NCI-H1092 treated with DMSO at 0.1 percent for 48 hours (cell line): ENCODE results near the gene FOXO6.

ENCODE experiments used
- DNase-seq: peaks from one replicate; lab custom pipeline; 2025; lab: John Stamatoyannopoulos, UW

The FOXO6 gene

DNA sequence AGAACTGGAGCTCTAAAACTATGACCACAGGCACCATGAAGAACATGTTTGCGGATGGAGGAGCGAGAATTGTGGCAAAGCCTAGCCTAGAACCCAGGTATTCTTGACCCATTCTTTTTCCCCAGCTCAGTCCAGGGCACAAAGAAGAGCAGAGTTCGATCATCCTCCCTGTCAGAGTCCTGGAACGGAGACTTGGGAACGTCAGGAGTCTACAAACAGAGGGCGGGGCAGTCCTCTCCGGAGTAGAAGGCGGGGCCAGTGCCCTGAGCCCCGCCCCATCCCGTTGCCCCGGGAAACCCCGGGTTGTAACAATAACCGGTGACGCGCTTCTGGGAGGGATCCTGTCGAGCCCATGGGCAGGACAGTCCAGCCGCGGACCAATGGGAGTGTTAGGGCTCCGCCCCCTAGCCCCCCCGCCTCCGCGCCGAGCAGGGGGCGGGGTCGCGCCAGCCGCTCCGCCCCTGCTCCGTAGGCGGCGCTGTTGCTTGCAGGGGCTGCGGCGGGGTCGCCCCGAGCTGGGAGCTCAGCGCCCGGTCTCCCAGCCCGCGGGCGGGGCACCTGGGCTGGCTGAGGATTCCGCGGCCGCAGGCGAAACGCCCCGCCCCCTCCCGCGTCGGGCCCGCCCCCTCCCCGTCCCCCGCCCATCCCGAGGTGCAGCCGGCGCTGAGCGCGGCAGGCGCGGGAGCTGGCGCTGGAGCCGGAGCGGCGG lies at the start of gene FOXO6:
Gene FOXO6, plus strand, starts transcription at position 649 of the 709 bp plus-strand sequence.
- peak; percentile 98 for DNase-seq

DNA sequence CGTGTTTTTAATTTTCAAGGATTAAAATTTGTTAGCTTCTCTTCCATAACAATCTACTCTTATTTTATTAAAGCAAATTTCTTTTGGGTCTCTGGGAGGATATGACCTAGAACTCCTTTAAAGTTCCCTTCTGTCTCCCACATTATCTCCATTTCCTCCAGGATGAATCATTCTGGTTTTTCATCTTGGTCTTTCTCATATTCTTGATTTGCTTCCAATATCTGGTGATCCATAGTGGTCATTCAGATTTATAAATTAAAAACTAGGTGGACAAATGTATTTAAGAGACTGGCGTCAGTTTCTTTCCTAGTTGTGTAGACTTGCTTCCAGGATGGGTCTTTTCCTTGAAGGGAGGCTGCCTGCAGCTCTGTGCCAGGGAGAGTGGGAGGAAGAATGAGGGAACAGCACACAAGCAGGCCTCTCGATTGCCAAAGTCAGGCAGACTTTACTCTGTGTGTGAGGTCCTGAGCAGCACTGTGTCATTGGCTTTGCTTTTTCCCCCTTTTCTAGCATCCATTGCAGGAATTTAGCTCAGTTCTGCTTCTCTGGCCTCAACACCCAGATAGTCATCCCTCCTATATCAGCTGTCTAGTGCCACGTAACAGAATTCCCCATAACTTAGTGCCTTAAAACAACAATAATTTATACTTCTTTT lies 48.1 kb upstream of the FOXO6 start:
- DNase-seq: no peak

DNA sequence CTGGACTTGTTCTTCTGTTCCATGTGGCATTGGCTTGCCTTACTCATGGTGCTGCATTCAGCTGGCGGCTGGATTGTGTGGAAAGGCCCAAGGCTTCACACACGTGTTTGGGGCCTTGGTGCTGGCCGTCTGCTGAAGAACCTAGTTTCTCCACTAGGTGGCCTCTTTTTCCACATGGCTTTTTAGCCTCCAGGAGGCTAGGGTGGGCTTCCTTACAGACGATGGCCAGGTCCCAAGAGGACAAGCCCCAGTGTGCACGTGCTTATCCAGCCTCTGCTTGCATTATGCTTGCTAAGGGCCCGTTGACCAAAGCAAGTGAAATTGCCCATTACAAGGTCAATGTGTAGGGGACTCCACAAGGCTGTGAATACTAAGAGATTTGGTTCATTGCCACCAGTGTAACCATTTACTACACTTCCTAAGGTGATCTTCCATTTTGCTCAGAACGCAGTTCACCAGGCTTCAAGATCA lies 47.5 kb upstream of the FOXO6 start:
- peak; percentile 7 for DNase-seq

DNA sequence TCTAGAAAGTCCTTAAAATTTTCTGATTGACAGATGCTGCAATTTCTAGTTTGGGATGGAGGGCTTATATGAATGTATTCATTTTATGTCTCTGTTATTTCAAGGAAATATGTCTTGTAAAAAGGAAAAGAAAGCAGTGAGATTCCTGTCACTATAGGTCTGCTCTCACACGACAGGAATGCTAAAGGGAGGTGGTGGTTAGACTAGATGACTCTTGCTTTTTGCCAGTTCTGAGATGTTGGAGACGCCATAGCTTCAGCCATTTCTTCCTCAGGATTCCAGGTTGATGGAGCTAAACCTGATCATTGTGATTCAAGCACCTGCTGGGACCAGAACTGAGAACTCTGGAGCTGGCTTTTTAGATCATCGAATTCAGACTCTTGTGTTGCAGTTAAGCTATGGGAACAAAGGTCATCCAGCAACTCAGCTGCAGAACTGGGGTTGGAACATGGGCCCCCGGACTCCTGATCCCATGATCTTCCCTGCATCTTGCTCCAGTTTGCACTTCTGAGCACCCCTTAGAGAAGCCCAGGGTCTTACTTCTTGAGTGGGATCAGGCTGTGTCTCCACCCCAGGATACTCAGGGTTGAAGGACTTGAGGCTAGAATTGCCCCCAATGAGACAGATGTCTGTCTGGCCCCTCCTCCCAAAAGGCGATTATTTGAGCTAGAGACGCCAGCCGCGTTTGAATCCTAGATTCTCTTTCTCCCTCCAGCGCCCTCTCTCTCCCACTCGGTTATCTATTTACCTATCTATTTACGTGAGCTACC lies 46.7 kb upstream of the FOXO6 start:
- no peak for DNase-seq

DNA sequence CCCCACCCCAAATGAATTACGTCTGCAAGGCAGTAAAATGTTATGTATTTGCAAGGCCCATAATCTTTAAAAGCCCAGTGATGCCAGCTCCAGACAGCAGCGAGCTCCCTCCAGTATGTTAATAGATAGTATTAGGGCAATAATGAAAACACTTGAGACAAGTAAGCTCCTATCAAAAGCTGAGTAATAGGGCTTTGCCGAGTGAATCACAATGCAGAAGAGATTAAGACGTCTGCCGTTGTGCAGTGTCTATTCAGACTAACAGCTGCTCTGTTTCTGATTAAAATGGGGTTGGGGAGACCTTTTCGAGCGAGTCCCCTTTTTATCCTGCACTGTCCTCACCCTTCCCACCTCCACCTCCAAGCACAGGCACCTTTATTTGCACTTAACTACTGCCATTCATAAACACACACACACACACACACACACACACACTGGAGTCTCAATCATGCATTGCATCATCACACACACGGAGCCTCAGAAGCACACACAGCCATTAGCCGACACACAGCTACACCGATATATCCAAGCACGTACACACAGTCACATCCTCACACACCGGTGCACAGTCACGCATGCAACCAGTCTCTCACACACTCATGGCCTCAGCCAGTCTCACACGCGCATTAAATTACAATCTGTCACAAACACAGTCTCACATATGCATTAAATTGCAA lies 46.0 kb upstream of the FOXO6 start:
- DNase-seq: peak; percentile 50

DNA sequence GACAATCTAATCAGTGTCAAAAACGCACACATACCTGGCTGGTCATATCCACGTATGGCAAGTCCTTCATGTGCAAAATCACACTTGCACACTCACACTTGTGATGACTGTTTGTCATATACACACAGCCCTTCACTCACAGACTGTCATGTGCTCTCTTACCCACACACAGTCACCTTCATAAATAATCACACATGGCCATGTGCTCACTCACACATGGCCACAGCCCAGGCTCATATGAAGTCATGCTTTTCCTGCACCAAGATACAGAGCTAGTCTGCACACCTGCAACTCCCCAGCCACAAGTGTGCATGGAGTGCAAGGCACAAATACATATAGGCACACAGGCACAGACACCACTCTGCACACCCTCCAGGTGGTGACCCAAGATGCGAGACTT lies 45.4 kb upstream of the FOXO6 start:
- no peak for DNase-seq

DNA sequence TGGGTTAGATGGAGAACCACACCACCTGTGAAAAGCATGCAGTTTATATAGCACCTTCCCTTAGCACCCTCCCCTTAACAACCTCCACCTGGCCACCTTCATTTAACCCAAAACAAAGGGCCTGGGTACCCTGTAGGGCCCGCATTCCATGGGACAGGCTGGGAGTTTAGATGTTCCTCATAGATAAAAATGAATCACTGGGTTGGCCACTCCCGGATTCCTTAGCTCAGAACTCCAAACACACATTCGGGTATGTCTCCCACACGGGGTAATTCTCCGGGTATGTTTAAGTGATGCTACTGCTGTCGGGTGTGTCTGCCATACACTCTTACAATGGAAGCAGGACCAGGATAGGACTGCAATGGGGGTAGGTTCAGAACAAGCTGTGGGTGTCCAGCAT lies 43.9 kb upstream of the FOXO6 start:
- DNase-seq: no peak

DNA sequence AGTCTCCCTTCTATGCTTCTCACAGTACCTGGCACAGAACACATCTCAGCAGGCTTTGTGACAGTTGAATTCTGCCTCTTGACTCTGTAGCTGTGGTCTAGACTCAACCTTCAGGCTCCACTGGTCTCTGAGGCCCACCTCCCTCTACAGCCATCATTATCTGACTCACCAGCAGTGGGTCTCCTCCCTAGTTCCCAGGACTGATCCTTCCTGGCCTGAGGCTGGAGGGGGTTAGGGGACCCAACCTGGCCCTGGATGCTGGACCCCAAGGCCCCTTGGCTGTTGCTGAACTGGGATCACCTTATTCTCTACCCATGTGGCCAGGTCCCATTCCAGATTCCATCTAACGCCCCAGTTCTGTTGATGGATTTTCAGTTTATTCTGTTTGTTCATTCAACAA lies 43.1 kb upstream of the FOXO6 start:
- DNase-seq: no peak

DNA sequence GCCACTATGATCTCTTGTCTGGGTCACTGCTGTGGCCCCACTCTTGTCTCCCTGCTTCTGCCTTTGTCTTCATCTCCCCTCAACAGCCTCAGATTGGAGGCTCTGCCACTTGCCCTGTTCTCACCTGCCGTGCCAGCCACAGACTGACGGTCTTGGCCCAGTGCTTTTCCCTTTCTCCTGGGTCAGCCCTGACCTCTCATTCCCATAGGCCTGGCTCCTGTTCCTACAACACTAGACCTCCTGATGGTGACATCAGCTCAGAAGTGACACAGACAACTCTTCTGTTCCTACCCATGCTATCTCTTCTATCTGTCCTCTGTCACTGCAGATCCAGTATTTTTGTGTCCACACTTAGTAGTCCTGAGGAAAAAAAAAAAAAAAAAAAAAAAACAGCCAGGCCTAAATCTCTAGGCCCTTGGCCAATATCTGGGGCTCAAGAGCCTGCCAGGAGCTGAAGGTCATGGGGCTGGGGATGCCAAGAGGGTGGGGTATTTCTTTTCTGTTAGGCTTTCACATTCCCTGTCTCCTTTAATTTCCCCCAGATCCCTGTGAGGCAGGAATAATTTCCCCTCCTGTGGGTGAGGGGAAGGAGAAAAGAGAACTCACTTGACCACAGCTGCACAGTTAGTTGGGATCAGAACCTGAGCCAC lies 42.0 kb upstream of the FOXO6 start:
- DNase-seq: no peak

DNA sequence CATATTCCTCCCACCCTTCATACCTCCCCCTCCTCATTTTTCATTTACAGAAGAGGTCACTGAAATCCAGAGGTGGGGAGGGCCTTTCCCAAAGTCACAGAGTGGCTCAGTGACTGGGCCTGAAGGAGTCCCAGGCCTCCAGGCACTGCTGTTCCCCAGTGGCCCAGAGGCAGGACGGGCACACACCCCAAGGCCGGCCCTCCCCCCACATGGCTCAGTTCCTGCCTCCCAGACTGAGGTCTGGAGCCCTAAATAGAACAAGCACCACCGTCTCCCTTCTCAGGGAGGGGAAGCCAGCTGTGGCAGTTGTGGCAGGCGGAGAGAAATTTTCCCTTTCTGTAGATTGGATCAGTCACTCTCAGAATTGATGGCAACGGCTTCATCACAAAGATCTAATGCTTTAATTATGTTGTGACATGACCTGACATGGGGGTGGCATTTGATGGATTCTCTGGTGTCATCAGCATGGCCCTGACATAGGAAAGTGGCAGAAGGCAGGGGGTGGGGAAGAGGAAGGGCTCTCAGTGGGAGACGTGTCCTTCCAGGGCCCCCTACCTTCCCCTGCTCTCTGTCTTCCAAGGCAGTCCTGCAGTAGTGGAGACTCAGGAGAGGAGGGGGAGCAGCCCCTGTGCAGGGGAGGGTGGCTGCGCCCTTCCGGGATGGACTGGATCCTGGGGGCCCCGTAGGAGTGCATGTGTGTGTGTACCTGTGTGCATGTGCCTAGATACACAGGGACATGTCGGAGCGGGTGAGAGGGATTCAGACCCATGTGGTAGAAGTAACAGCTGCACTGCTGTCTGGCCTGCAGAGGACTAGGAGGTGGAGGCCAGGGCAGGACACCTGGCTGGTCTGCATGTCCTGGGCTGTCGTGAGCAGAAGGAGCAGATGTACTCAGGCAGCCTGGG lies 41.2 kb upstream of the FOXO6 start:
- DNase-seq: no peak

DNA sequence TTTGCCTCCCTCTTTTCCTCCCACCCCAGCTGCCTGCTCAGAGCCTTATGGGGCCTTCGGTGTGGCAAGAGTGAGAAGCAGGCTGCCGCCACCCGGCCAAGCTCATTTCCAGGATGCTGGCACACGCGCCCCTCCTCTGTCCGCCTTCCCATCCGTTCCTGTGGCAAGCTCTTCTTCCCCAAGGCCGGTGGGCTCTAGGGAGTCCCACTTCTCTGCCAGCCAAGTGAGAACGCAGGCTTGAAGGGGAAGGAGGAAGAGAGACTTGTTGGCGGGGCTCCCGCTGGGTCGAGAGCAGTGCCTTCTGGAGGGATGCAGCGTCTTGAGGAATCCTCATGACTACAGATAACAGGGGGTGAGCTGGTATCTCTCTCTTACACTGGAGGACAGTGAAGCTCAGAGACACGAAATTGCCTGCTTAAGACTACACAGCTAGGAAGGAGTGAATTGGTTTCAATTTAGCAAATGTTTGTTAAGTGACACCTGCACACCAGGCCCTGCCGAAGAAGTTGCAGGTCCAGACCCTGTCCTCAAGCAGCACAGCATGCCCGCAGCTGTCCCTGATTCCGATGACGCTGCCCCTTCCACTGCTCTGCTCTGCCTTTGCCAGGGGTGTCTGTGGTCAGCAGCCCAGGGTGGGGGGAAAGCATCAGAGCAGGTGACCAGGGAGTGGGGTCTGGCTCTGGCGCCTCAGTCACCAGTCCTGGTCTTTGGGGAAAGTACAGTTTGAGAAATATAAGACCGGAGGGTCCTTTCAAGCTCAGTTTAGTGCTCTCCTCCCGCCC lies 40.1 kb upstream of the FOXO6 start:
- DNase-seq: no peak

DNA sequence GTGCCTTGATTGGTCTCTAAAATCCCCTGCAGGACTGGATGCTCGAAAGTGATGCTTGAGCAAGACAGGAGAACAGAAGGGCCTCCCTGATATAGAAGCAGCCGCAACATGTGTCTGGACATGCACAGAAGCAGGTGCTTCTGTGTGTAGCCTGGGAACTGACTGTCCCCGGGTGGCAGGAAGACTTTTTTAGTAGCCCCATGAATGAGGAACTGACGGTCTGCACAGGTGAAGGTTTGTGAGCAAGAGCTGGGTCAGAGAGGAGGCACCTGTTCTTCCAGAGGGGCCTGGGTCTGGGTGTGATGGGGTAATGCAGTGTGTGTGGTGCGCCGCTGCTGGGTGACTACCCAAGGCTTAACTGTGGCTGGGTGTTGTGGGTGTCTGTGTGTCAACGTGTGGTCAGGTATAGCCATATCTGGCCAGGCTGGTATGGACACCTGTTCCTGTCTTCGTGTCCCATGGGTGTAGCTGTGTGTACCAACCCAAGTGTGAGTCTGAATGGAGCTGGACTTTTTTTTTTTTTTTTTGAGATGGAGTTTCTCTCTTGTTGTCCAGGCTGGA lies 39.1 kb upstream of the FOXO6 start:
- no peak for DNase-seq

DNA sequence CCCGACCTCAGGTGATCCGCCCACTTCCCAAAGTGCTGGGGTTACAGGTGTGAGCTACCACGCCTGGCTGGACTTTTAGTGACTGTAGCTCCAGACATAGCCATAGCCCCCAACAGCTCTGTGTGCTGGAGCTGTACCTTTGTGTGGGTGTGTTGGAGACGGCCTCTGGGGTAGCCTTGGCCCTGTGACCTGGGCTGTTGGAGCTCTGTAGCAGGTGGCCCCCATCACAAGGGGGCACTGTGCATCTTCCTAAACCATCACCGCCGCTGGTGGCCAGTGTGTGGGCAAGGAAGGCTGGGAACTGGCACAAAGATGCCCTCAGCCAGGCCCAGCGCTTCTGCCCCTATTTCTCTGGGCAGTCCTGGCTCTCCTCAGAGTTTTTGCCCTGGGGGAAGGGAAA lies 38.4 kb upstream of the FOXO6 start:
- peak; percentile 66 for DNase-seq

DNA sequence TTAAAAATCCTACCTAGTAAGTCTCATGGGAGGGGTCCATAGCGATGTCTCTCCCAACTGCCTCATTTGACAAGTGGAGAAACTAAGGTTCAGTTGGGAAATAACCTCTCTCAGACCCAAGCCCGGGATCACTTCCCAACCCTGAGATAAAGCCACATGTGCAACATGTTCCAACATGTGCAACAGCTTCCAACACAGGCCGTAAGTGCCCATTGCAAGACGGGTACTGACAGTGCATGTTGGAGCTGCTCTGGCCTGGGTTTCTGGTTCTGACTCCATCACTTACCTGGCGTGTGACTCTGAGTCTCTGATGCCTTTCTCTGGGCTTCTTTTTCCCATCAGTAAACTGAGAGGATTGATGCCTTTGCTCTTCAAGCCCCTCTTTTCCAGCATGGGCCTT lies 38.0 kb upstream of the FOXO6 start:
- no peak for DNase-seq

DNA sequence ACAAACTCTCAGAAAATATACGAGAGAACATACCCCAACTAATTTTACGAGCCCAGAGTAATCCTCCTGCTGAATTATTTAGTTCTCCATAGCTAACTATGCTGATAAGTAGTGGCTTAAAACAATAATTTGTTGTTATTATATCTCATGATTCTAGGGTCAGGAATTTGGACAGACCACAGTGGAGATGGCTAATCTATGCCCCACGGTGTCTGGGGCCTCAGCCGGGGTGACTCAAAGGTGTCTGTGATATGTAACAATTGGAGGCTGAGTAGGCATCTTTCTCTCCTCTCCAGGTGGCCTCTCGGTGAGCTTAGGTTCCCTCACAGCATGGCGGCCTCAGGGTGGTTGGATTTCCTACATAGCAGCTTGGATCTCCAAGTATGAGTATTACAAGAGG lies 35.4 kb upstream of the FOXO6 start:
- no peak for DNase-seq

DNA sequence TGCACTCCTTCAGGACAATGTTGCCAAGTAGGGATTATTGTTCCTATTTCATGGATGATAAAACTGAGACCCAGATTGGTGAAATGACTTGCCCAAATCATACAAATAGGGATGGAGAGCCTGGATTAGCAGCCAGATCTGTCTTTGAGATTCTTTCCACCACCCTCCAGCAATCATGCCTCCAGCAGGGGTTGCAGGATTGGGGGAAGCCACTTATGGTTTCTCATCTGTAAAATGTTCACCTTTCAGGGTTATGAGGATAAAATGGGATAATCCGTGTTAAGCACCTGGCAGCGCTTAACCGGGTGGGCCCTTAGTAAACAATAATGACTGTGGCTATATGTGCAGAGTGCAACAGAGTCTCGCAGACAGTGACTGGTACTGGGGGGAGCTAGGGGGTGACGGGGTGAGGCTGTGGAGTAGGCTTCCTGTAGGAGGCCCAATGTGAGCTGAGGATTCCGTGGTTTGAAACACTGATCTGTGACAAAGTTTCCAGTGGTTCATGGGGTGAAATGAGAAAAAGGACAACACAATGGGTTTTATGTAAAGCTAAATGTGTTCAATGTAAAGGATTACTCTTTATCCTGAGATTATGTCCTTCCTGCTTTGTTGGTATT lies 33.7 kb upstream of the FOXO6 start:
- DNase-seq: no peak

DNA sequence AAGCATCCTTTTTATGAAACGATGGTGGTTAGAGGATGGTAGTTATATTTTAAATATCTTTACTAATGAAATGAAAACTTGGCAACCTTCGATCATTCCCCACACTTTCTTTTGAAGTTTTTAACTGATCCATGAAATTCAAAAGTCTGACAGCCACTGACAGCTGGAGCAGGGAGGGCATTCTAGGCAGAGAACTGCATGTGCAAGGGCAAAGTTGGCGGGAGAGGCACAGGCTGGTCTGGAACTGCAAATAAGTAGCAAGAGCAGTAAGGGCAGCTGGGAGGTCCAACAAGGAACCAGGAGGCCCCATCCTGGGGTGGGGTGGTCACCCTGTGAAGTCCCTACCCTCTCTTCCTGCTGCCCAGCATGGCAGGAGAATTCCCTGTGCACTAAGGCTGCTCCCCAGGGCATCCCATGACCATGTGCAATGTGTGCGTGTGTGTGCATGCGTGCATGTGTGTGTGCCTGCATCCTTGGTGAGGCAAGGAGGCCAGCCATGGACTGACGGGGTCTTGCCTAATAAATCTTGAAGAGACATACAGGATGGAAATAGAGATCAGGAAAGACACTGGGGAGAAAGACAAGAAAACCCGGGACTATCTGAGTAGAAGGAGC lies 33.1 kb upstream of the FOXO6 start:
- no peak for DNase-seq

DNA sequence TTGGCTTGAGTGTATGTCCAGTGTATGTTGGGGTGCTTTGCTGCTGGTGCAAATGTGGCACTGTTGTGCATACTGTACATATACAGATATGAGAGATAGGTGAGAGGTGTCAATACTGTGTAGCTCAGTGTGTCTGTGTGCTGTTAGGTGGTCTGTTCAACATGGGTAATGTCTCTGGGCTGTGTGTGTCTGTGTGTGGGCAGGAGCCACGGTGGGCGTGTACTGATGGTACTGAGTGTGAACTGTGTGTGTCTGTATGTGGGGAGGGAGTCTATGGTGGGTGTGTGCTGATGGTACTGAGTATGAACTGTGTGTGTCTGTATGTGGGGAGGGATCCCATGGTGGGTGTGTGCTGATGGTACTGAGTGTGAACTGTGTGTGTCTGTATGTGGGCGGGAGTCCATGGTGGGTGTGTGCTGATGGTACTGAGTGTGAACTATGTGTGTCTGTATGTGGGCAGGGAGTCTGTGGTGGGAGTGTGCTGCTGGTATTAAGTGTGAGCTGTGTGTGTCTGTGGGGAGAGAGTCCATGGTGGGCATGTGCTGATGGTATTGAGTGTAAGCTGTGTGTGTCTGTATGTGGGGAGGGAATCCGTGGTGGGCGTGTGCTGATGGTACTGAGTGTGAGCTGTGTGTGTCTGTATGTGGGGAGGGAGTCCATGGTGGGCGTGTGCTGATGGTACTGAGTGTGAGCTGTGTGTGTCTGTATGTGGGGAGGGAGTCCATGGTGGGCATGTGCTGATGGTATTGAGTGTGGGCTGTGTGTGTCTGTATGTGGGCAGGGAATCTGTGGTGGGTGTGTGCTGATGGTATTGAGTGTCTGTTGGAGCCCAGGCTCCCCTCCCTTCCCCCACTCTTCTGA lies 32.2 kb upstream of the FOXO6 start:
- DNase-seq: no peak
